SU-DHL-6 (cell line): ENCODE measurements around the gene AATK.

Source experiments
- H2AFZ ChIP-seq: fragments of 200-600 bp; sonication (generic); 2 replicates; pipeline ENCODE4 v1.6.1; 2014; ENCODE audit warnings: low read depth, mild to moderate bottlenecking, moderate library complexity, mixed read lengths, antibody characterized with exemption, low read length; ENCODE audit not compliant: severe bottlenecking
- H3F3A ChIP-seq: fragments of 200-600 bp; shearing (Covaris generic); 2 replicates; pipeline ENCODE4 v1.6.0; 2016; ENCODE audit warnings: antibody characterized with exemption, mild to moderate bottlenecking; ENCODE audit not compliant: insufficient read depth
- H3K27ac ChIP-seq: fragments of 200-600 bp; sonication (generic); 2 replicates; pipeline ENCODE4 v1.5.1; 2016; ENCODE audit warnings: low read depth, mild to moderate bottlenecking, low read length, moderate library complexity, mixed read lengths
- H3K27me3 ChIP-seq: fragments of 200-600 bp; sonication (generic), shearing (Covaris generic); 2 replicates; pipeline ENCODE4 v1.6.0; 2014; ENCODE audit warnings: mild to moderate bottlenecking, low read length
- H3K36me3 ChIP-seq: fragments of 200-600 bp; sonication (generic); 2 replicates; pipeline ENCODE4 v1.6.1; 2014; ENCODE audit warnings: mild to moderate bottlenecking, low read length, mixed read lengths
- H3K4me2 ChIP-seq: fragments of 300-600, 200-600 bp; shearing (Covaris generic), sonication (generic); 2 replicates; pipeline ENCODE4 v1.6.0; 2014; ENCODE audit warnings: low read length, low read depth, mild to moderate bottlenecking; ENCODE audit not compliant: poor library complexity, severe bottlenecking
- H3K4me3 ChIP-seq: fragments of 200-600 bp; sonication (generic); 2 replicates; pipeline ENCODE4 v1.5.1; 2014; ENCODE audit warnings: antibody characterized with exemption, low read length, mild to moderate bottlenecking, mixed read lengths; ENCODE audit not compliant: insufficient read depth, poor library complexity, severe bottlenecking
- H3K79me2 ChIP-seq: fragments of 200-600 bp; sonication (generic); 2 replicates; pipeline ENCODE4 v1.6.1; 2014; ENCODE audit warnings: mild to moderate bottlenecking, low read length, moderate library complexity; ENCODE audit not compliant: insufficient read depth
- H3K9ac ChIP-seq: fragments of 200-600 bp; sonication (generic); 2 replicates; pipeline ENCODE4 v1.7.0; 2014; ENCODE audit warnings: mild to moderate bottlenecking, low read length
- H3K9me2 ChIP-seq: fragments of 200-600 bp; sonication (generic); replicated peaks from 2 replicates; pipeline ENCODE4 v1.6.1; 2014; ENCODE audit warnings: low read length; ENCODE audit not compliant: insufficient read depth
- H3K9me3 ChIP-seq: fragments of 200-600 bp; sonication (generic); 2 replicates; pipeline ENCODE4 v1.6.1; 2014; ENCODE audit warnings: low read length, mixed read lengths; ENCODE audit not compliant: insufficient read depth
- H4K20me1 ChIP-seq: fragments of 200-600 bp; sonication (generic); 2 replicates; pipeline ENCODE4 v1.6.1; 2014; ENCODE audit warnings: low read depth, mild to moderate bottlenecking, antibody characterized with exemption, low read length, moderate library complexity, mixed read lengths
- CTCF ChIP-seq: fragments of 200-600 bp; sonication (generic); IDR thresholded peaks from one replicate; pipeline ENCODE4 v1.5.1; 2017; ENCODE audit warnings: antibody characterized with exemption, mild to moderate bottlenecking, low read length, moderate library complexity; ENCODE audit not compliant: insufficient read depth, poor library complexity, severe bottlenecking
- EZH2phosphoT487 ChIP-seq: fragments of 200-600 bp; sonication (generic), shearing (Covaris generic); conservative IDR thresholded peaks from 2 replicates; pipeline ENCODE4 v1.6.1; 2018; ENCODE audit warnings: mild to moderate bottlenecking, antibody characterized with exemption, low read length, moderate library complexity, mixed read lengths

The AATK gene

GRCh38 chr17:81194225-81194760, 28.3 kb upstream of the AATK start:
- Histone ChIP-seq H3K9me2 (no peaks in the 10 kb centered on the region), H3K9me3 (no peaks in the 10 kb centered on the region), H4K20me1 (no peaks in the 10 kb centered on the region), H3F3A (no peaks in the 10 kb centered on the region), H3K36me3 (no peaks in the 10 kb centered on the region), H3K4me2 (no peak overlapping the region), H3K27ac (no peak overlapping the region), H3K9ac (no peak overlapping the region), H3K79me2 (no peaks in the 10 kb centered on the region), H3K4me3 (no peak overlapping the region), H3K27me3 (no peaks in the 10 kb centered on the region), H2AFZ (no peak overlapping the region)
- no peak for TF ChIP-seq CTCF
- no peak for TF ChIP-seq EZH2phosphoT487

GRCh38 chr17:81193470-81194224, 27.6 kb upstream of the AATK start:
- no peaks in the 10 kb centered on the region for H3K36me3 ChIP-seq
- TF ChIP-seq EZH2phosphoT487 (no peak), CTCF (no peak)

GRCh38 chr17:81193051-81193410, 27.0 kb upstream of the AATK start:
- H3K4me2 ChIP-seq: no peak overlapping the region
- TF ChIP-seq CTCF (no peak), EZH2phosphoT487 (no peak)
- H3K9me2 ChIP-seq: no peaks in the 10 kb centered on the region
- no peaks in the 10 kb centered on the region for H3F3A ChIP-seq
- H3K36me3 ChIP-seq: no peaks in the 10 kb centered on the region
- no peaks in the 10 kb centered on the region for H3K79me2 ChIP-seq
- no peak overlapping the region for H3K9ac ChIP-seq
- H3K27ac ChIP-seq: no peak overlapping the region
- no peak overlapping the region for H2AFZ ChIP-seq
- H3K4me3 ChIP-seq: no peak overlapping the region
- no peaks in the 10 kb centered on the region for H4K20me1 ChIP-seq
- H3K27me3 ChIP-seq: no peaks in the 10 kb centered on the region
- no peaks in the 10 kb centered on the region for H3K9me3 ChIP-seq

More at GRCh38 chr17:81193470-81194224, 27.6 kb upstream of the AATK start:
- Histone ChIP-seq H3K27me3 (no peaks in the 10 kb centered on the region), H4K20me1 (no peaks in the 10 kb centered on the region), H3K9me3 (no peaks in the 10 kb centered on the region), H3K9ac (no peak overlapping the region), H3K9me2 (no peaks in the 10 kb centered on the region), H3K27ac (no peak overlapping the region), H3K79me2 (no peaks in the 10 kb centered on the region), H3F3A (no peaks in the 10 kb centered on the region), H3K4me2 (no peak overlapping the region), H2AFZ (no peak overlapping the region), H3K4me3 (no peak overlapping the region)
